CD4-positive, alpha-beta T cell treated with Interleukin-15 for 1 hour (primary cell): ENCODE results near the gene SEMA6D.
"Not testable (repeated sequence)": the region's sequence is repeated elsewhere in the genome, so short reads cannot be mapped to it uniquely, and the experiment has no call there.

ENCODE experiments used
- DNase-seq: peaks from one replicate; pipeline ENCODE4 v3.0.0-alpha.2; 2020

The SEMA6D gene

DNA sequence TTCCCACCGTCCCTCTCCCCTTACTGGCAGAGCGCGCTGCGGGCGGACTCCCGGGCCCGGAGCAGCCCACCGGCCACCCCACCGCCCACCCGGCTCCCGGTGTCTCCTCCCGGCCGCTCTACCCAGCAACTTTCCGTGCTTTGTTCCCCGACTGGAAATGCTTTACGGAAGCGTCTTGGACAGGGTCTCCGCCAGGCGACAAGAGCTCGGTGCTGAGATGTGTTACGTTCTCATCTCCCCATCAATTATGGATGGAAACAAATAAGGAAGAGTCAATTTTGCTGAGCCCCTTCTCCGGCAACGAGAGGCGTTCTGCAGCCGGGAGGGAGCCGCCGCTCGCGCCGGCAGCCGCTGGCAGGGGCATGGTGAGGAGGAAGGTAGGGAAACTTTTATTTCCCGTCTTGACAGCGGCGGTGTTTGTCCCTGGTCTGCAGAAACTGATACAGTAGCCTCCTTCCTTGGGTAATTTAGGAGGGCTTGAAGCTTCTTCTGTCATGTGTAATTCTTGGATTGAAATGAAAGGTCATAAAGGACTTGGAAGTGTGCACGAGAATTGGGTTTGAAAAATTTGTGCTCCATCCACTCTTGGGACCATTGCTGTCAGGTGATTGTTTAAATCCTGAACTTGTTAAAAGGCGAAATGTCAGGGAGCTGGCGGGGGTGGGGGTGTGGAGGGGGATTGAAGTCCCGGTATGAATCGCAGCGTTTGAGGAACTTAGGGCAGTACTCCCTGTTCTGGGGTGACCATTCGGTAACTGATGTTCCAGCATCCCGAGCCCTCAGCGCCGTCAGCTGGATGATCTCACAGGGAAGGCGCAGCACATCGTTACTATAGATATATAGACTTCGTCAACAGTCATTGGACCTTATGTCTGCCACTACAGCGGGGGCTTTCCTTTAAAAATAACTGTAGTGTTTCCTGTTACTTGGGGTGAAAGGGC lies 1.5 kb downstream of the SEMA6D start:
- DNase-seq, result no peak

GRCh38 chr15:47719730-47720129 lies 2.4 kb downstream of the SEMA6D start:
- DNase-seq, result no peak

- no peak for DNase-seq
Measured at GRCh38 chr15:47720555-47720954, 3.2 kb downstream of the SEMA6D start.

GRCh38 chr15:47721676-47722075 lies 4.4 kb downstream of the SEMA6D start:
- DNase-seq, result no peak

DNA sequence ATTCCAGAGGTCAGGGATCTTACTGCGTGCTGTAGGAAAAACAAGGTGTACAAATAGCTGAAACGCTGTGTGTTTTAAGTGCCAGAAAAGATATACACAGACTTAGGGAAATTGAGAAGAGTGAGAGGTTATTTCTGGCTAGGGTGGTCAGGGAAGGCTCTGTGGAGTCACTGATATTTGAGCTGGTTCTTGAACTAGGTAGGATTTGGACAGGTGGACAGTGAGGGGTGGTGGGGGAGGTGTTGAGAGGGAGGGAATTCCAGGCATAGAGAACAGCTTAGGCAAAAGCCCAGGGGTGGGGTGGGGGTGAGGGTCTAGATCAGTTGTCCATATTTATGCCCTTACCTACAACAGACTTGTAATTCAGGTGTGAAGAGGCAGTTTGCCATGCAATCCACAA lies 7.0 kb downstream of the SEMA6D start:
- no peak for DNase-seq

DNA sequence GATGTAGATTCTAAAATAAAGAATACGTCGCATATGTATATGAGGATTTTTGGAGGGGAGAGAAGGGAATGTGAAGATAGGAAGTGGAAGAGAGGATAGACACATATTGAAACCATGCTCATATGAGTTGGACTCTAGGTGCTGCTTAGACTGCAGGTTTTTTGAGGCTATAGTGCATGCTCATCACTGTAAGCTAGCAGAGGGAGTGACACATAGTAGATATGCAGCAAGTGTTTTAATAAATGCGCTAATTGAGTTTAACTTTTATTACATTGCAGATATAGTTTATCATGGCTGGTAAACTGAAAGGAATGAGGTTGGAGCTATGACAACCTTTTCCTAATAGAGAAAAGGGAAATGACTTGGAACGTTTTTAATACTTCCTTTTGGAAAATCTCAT lies 7.7 kb downstream of the SEMA6D start:
- no peak for DNase-seq

DNA sequence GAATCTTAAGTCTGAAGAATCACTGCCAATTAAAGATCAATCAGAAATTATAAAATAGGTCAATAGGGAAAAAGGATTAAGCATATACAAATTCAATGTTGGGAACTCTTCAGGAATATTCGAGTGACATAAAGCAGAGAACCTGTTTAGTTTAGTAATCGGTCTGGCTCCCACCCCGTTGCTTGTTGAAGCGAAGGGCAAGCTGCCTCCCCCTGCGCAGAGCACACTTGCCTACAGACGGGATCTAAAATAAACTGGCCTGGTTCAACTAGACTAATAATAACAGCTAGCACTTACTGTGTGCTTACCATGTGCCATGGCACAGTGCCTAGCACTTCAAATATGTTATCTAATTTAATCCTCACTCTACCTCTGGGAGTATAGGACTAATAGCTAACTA lies 8.6 kb downstream of the SEMA6D start:
- no peak for DNase-seq

DNA sequence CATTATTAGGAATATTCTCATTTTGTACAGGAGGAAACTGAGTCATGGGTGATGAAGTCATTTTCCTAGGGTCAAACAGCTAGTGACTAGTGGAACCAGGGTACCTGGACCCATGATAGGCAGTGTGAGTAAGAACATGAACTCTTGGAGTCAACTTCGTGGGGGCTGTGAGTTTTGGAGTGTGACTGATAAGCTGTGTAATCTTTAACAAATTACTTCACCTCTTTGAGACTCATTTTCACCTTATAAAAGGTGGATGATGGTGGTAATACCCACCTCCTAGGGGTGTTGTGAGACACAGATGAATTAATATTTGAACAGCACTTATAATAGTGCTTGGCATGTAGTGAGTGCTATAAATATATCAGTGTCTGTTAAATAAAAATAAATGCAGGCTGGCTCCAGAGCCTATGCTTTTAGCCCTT lies 9.1 kb downstream of the SEMA6D start:
- no peak for DNase-seq

GRCh38 chr15:47727137-47727536 lies 9.8 kb downstream of the SEMA6D start:
- DNase-seq, result no peak

DNA sequence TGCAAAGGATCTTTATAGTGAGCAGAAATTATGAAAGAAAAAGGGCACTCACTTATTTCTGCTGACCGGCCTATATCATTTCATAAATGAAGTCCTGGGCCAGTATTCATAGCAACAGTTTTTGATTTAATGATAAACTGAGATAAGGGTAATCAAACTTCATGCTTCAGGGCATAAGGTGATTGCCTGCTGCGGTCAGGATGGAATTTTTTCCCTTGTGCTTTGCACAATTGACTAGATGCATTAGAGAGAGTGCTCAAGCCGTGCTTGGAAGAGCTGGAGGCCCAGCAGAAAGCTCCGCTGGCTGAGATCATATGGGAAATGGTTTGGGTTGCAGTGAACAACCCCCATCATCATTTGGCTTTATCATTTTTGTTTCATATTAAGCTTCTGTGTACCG lies 10.4 kb downstream of the SEMA6D start:
- no peak for DNase-seq

DNA sequence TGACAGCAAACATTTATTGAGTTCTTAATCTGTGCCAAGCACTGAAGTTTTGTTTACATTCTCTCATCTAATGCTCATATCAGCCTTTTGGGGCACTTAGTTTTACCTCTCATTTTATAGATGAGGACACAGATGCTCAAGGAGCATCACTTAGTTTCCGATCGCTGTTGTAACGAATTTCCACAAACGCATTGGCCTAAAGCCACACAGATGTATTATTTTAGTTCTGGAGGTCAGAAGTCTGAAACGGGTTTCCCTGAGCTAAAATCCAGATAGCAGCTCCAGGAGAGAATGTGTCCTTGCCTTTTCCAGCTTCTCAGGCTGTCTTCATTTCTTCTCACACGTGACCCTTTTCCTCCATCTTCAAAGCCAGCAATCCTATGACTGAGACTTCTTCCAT lies 11.1 kb downstream of the SEMA6D start:
- DNase-seq, result no peak

GRCh38 chr15:47728886-47729285 lies 11.6 kb downstream of the SEMA6D start:
- DNase-seq, result no peak

DNA sequence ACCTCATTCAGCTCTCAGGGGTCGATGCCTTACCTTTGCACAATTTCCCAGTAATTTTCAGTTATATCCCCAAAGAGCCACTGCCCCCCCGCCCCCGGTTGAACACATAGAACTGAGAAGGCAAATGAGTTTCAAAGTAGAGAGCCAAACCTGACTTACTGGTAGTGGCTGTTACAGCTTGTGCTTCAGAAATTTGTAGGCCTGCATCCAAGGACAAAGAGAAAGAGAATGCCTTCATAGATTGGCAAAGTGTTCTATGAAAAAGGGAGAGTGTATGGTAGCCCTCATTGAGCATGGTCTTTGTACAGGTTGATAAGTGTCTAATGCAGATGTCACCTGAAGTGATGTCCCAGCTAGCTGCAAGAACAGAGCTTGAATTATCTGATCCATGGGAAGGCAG lies 13.9 kb downstream of the SEMA6D start:
- no peak for DNase-seq

DNA sequence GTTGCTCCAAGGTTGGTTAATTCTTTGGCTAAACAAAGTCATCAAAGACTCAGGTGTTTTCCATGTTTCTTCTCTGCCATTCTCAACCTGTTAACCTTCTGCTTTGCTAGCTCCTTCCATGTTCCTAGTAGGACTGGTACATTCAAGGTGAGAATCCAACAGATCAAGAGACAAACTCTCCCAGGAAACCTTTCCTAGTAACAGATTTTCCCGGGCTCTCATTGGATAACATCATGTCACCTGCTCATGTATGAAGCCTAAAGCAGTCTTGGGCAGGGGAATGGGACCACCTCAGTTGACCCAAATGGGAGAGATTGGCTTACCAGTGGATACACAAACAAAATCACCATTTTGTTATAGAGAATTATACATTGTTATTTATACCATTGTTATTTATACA lies 14.9 kb downstream of the SEMA6D start:
- DNase-seq, result no peak

- no peak for DNase-seq
Measured at GRCh38 chr15:47733085-47733484, 15.8 kb downstream of the SEMA6D start.

DNA sequence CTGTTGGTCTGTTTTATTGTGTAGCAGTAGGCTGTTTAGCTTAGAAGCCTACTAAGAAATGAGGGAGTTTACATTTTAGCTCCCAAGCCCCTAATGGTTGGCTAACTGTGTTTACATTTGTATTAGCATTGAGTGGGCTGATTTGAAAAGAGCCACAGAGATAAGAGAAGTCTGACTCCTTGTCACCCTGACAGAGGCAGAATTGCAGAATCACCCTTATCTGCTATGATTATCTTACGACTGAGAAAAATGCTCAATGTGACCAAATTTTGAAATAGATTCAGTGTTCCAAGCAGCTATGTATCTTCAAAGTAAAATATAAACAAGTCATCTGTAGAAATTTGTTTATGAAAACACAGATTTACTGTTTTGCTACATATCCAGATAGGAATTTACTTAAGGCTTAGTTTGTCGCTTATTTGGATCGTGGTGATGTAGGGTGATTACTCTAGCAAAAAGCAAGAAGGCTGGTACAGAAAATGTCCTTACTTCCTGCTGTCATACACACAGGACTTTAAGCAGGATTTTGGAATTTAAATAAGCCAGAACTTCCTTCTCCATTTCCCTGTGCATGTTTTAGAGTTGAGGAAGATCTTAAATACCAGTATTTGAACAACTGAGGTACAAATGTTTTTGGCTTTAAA lies 19.0 kb downstream of the SEMA6D start:
- DNase-seq, result no peak

DNA sequence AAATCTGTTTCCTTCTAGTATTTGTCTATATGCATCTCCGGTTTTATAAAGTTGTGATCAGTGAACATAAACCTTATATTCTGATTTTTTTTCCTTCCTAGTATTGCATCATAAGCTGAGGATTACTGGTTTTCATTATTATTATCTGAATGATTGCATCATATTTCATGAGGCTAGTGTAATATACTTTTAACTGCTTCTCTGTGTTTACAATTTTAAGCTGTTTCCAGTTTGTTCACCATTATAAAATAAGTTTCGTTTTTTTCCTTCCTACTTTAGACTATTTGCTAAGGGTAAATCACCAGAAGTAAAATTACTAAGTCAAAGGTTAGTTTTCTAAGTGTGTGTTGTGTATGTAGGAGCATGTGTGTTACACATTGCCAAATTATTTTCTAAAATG lies 20.2 kb downstream of the SEMA6D start:
- DNase-seq, result no peak

DNA sequence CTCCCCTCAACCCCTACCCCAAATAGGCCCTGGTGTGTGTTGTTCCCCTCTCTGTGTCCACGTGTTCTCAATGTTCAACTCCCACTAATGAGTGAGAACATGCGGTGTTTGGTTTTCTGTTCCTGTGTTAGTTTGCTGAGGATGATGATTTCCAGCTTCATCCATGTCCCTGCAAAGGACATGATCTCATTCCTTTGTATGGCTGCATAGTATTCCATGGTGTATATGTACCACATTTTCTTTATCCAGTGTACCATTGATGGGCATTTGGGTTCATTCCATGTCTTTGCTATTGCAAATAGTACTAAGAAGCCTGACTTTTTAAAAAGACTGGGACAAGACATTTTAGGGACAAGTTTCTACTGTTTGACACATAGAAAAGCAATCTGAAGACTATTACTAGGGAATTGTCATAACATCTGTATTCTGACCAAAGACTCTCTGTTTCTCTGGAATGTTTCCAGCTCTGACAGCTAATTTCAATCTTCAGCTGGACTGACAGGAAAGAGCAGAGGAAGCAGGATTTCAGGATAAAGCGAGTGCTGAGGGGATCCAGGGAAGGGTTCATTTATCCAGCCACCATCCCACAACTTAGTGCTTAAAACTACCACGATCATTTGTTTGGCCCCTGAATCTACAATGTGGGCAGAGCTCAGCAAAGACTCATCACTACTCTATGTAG lies 21.0 kb downstream of the SEMA6D start:
- DNase-seq, result not testable (repeated sequence)

- DNase-seq, result no peak
Measured at GRCh38 chr15:47741082-47741481, 23.8 kb downstream of the SEMA6D start.

DNA sequence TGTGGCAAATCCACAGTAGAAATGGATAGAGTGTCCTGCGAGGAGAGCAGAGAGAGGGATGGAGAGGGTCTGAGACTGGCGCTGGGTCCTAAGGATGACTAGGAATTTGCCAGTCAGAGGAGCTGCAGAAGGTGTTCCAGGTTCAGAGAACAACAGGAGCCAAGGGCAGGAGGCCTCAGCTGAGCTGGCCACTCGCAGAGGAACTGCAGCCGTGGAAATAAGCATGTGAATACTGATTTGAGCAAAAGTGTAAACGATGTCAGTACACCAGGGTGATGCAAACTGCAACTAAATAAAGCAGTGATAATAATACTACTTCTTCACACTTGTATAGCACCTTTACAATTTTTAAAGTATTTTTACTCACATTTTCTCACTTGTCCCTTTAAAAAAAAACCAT lies 24.6 kb downstream of the SEMA6D start:
- no peak for DNase-seq

GRCh38 chr15:47742334-47742733 lies 25.0 kb downstream of the SEMA6D start:
- DNase-seq, result no peak

DNA sequence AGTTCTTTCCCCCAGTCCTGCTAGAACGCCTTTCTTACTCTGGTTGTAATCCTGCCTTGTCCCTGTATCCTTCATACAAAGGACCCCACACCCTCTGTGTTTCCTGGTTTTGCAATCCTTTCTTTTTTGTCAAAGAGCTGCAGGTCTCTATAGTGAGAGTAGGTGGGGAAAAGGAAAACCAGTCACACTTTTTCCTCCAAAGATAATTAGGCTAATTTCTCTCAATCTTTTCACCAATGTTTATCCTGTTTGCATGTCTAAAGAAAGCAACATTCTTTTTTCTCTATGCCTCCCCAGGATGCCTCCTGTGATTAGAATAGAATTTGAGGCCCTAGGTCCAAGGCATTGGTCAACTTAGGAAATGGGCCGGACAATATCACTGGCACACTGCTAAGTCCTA lies 25.4 kb downstream of the SEMA6D start:
- no peak for DNase-seq

DNA sequence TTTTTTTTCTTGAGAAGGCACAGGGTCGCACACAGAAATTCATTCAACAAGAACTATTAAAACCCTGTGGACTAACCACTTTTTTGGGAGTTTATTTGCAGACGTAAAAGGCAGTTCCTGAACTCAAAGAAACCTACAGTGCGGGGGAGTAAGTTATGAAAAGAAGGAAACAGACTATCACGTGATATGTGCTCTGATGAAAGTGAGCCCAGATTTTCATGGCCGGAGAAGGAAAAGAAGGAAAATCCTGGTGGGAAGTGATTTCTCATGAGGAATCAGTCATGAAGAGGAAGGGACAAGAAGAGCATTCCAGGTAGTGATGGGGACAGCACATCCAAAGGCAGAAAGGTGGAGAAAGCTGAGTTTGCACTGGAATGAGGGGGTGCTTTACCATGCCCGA lies 26.1 kb downstream of the SEMA6D start:
- no peak for DNase-seq

DNA sequence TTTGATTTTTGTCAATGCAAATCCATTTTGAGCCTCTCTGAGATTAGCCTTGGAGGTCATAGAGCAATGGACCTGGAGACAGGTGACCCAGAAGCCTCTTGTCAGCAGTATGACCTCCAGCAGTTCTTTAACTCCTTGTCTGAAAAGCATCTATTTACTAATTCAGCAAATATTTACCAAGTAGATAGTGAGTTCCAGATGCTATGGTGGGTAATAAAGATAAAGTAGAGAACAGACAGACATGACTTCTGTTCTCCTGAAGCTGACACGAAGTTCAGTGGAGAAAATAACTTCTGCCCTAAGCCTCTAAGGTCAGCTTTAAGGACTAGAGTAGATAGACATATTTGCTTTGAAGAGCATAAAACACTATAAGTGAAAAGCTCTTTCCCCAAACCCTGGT lies 26.6 kb downstream of the SEMA6D start:
- no peak for DNase-seq
